ENCODE results near the gene TRIM50. TPM values are rescaled to one million over a fixed set of nuclear protein-coding genes. Genes with fewer than 3 reads are reported as not detected.
"Not testable (repeated sequence)": the region's sequence is repeated elsewhere in the genome, so short reads cannot be mapped to it uniquely, and the experiment has no call there.

Gene TRIM50
- total RNA-seq, 1 donor from 2014 or later, result 0.31 TPM

- DNase-seq, result no peak
Observed at GRCh38 chr7:73314271-73314670, 13.6 kb downstream of the TRIM50 start.

- DNase-seq, result no peak
Observed at GRCh38 chr7:73313521-73313906, 14.4 kb downstream of the TRIM50 start.

GRCh38 chr7:73312831-73313520 is 14.9 kb downstream of the TRIM50 start:
- no peak for DNase-seq

- not testable (repeated sequence) for DNase-seq
Observed at GRCh38 chr7:73311421-73311820, 16.5 kb downstream of the TRIM50 start.

- DNase-seq, result peak; percentile 89
Observed at GRCh38 chr7:73308665-73309214, 19.1 kb downstream of the TRIM50 start, which contains the start of gene NSUN5. TSS of gene NSUN5 (minus strand) at chr7:73308826. CDS start at chr7:73308790, 36 bp downstream.

- no peak for DNase-seq
Observed at GRCh38 chr7:73308074-73308664, 19.7 kb downstream of the TRIM50 start.

- DNase-seq, result no peak
Observed at GRCh38 chr7:73307436-73307835, 20.4 kb downstream of the TRIM50 start.

- DNase-seq, result not testable (repeated sequence)
Observed at GRCh38 chr7:73304612-73305387, 23.1 kb downstream of the TRIM50 start.

GRCh38 chr7:73304071-73304470 is 23.8 kb downstream of the TRIM50 start:
- no peak for DNase-seq

GRCh38 chr7:73303546-73303945 is 24.3 kb downstream of the TRIM50 start:
- DNase-seq, result no peak

- not testable (repeated sequence) for DNase-seq
Observed at GRCh38 chr7:73302846-73303245, 25.0 kb downstream of the TRIM50 start.

- DNase-seq, result not testable (repeated sequence)
Observed at GRCh38 chr7:73301108-73301507, 26.8 kb downstream of the TRIM50 start.

GRCh38 chr7:73299812-73300211 is 28.1 kb downstream of the TRIM50 start:
- not testable (repeated sequence) for DNase-seq

- not testable (repeated sequence) for DNase-seq
Observed at GRCh38 chr7:73297706-73298105, 30.2 kb downstream of the TRIM50 start.

GRCh38 chr7:73297235-73297634 is 30.6 kb downstream of the TRIM50 start:
- DNase-seq, result not testable (repeated sequence)

GRCh38 chr7:73277210-73277609 is 50.7 kb downstream of the TRIM50 start:
- not testable (repeated sequence) for DNase-seq

GRCh38 chr7:73267813-73268212 is 60.1 kb downstream of the TRIM50 start:
- not testable (repeated sequence) for DNase-seq

- DNase-seq, result not testable (repeated sequence)
Observed at GRCh38 chr7:73266719-73267368, 61.0 kb downstream of the TRIM50 start.
